ENCODE data around the gene FGF22.

DNA sequence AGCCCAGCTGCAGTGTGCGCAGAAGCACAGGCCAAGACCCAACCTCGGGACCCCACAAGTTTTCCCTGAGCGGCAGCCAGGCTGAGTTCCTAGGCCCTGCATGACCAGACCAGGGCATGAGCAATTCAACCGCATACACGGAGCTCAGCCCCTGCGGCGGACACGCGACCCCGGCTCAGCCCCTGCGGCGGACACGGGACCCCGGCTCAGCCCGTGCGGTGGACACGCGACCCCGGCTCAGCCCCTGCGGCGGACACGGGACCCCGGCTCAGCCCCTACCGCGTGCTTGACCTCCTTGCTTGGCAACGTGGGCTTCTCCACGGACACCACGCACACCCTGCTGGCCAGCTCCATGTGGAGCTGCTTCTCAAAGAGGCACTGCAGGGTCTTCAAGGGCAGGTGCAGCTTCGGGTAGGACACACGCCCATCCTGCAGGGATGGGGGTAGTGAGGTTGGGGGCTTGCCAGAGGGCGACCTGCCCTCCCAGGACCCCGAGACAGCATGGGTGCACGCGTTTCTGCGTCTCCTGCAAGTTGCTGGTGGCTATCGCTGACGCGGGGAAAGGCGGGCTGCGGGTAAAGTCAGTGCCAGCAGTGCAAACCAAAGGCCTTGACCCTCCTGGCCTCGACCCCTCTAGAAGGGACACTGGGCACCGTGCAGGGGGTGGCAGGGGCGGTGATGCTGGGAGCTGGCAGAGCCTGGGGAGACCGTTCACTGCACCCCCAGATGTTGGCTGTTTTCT lies 16.3 kb upstream of the FGF22 start:
- TF ChIP-seq CTCF (IDR thresholded peaks at IDR 0.05; ENCODE audit: borderline replicate concordance, extremely low read depth, low read length, poor library complexity, severe bottlenecking) (no peak), EZH2 (IDR thresholded peaks at IDR 0.05; ENCODE audit: borderline replicate concordance, low read depth, low read length, severe bottlenecking) (no peak)
